Measurements from ENCODE around the gene MAPKAP1.

DNA sequence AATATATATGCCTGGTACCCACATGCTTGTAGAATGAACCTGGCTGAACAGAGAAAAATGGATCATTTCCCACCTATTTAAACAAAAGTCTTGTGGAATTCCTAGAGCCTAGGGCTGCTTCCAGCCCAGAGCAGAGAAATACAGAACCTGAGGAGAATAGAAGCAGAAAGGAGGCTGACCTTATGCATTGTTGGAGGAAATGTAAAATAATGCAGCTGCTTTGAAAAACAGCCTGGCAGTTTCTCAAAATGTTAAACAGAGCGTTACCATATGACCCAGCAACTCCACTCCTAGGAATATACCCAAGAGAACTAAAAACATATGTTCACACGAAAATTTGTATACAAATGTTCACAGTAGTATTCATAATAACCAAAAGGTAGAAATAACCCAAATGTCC is 15.1 kb downstream of the MAPKAP1 start:
- no peak for TF ChIP-seq EZH2phosphoT487 (IDR thresholded peaks at IDR 0.05; ENCODE audit: insufficient read depth, low read depth)
- TF ChIP-seq EZH2 (IDR thresholded peaks at IDR 0.05; ENCODE audit: insufficient read depth, poor library complexity, severe bottlenecking) = no peak

All from GM23248 (cell line).